RWPE2 (cell line): ENCODE data around the gene KY.

Experiments
- ATAC-seq: fragments of 200-7000 bp; cut with Tn5 transposase; 3 replicates; pipeline ENCODE4 v1.9.1; 2021; ENCODE audit warnings: low read depth
- DNase-seq: peaks from one replicate; pipeline ENCODE4 v3.0.0-alpha.2; 2020; ENCODE audit warnings: low spot score
- H3K27ac ChIP-seq: fragments of 450-650 bp; 2 replicates; pipeline ENCODE4 v1.5.1; 2017; ENCODE audit warnings: mild to moderate bottlenecking; ENCODE audit not compliant: poor library complexity, severe bottlenecking
- H3K27me3 ChIP-seq: fragments of 250-450 bp; sonication (Bioruptor Pico); 2 replicates; pipeline ENCODE4 v1.5.1; 2021; ENCODE audit warnings: mild to moderate bottlenecking, moderate library complexity; ENCODE audit not compliant: insufficient read depth, poor library complexity, severe bottlenecking
- H3K36me3 ChIP-seq: fragments of 250-450 bp; sonication (Bioruptor Pico); 2 replicates; pipeline ENCODE4 v1.5.1; 2020; ENCODE audit warnings: low read depth, mild to moderate bottlenecking, moderate library complexity
- H3K4me1 ChIP-seq: fragments of 250-450 bp; sonication (Bioruptor Pico); 2 replicates; pipeline ENCODE4 v1.5.1; 2021; ENCODE audit warnings: mild to moderate bottlenecking, moderate library complexity; ENCODE audit not compliant: insufficient read depth, poor library complexity, severe bottlenecking
- H3K4me3 ChIP-seq: fragments of 250-450 bp; sonication (Bioruptor Pico); 2 replicates; pipeline ENCODE4 v1.5.1; 2021; ENCODE audit warnings: mild to moderate bottlenecking, moderate library complexity; ENCODE audit not compliant: severe bottlenecking
- H3K9me3 ChIP-seq: fragments of 250-450 bp; sonication (Bioruptor Pico); 2 replicates; pipeline ENCODE4 v1.5.1; 2021; ENCODE audit warnings: mild to moderate bottlenecking, moderate library complexity; ENCODE audit not compliant: severe bottlenecking
- CTCF ChIP-seq: fragments of 450-650 bp; IDR thresholded peaks from one replicate; pipeline ENCODE4 v1.5.1; 2017; ENCODE audit warnings: mild to moderate bottlenecking, moderate library complexity; ENCODE audit not compliant: poor library complexity, severe bottlenecking

Gene KY

GRCh38 chr3:134666052-134666451 is 15.2 kb upstream of the KY start:
- H3K27ac ChIP-seq, result no peak overlapping the region

GRCh38 chr3:134665243-134665642 is 14.4 kb upstream of the KY start:
- ATAC-seq (no peak), DNase-seq (no peak)
- Histone ChIP-seq H3K4me3 (no peak overlapping the region), H3K27me3 (no peaks in the 10 kb centered on the region), H3K36me3 (no peaks in the 10 kb centered on the region), H3K9me3 (no peaks in the 10 kb centered on the region), H3K27ac (no peak overlapping the region), H3K4me1 (no peaks in the 10 kb centered on the region)
- no peak for TF ChIP-seq CTCF

More at GRCh38 chr3:134666052-134666451, 15.2 kb upstream of the KY start:
- DNase-seq (no peak), ATAC-seq (no peak)
- no peaks in the 10 kb centered on the region for H3K36me3 ChIP-seq
- no peaks in the 10 kb centered on the region for H3K27me3 ChIP-seq
- no peaks in the 10 kb centered on the region for H3K4me1 ChIP-seq
- H3K9me3 ChIP-seq, result no peaks in the 10 kb centered on the region
- TF ChIP-seq CTCF, result no peak
- H3K4me3 ChIP-seq, result no peak overlapping the region

- no peaks in the 10 kb centered on the region for H3K36me3 ChIP-seq
- no peak for DNase-seq
- H3K27ac ChIP-seq, result no peak overlapping the region
Measured at GRCh38 chr3:134663721-134664456, 13.1 kb upstream of the KY start.

GRCh38 chr3:134660046-134660441 is 9.2 kb upstream of the KY start:
- Histone ChIP-seq H3K4me1 (no peaks in the 10 kb centered on the region), H3K4me3 (no peak overlapping the region), H3K9me3 (no peaks in the 10 kb centered on the region), H3K36me3 (no peaks in the 10 kb centered on the region), H3K27ac (no peak overlapping the region), H3K27me3 (no peaks in the 10 kb centered on the region)
- no peak for DNase-seq
- ATAC-seq, result no peak
- TF ChIP-seq CTCF, result no peak

More at GRCh38 chr3:134663721-134664456, 13.1 kb upstream of the KY start:
- no peak for TF ChIP-seq CTCF
- Histone ChIP-seq H3K4me3 (no peak overlapping the region), H3K27me3 (no peaks in the 10 kb centered on the region), H3K9me3 (no peaks in the 10 kb centered on the region), H3K4me1 (no peaks in the 10 kb centered on the region)
- no peak for ATAC-seq

- ATAC-seq (no peak), DNase-seq (no peak)
- Histone ChIP-seq H3K36me3 (no peaks in the 10 kb centered on the region), H3K4me3 (no peak overlapping the region), H3K27me3 (no peaks in the 10 kb centered on the region), H3K9me3 (no peaks in the 10 kb centered on the region), H3K27ac (no peak overlapping the region), H3K4me1 (no peaks in the 10 kb centered on the region)
- TF ChIP-seq CTCF, result no peak
Measured at GRCh38 chr3:134659391-134660045, 8.7 kb upstream of the KY start.
